ENCODE results near the gene ANKRD28. TPM values are rescaled to one million over a fixed set of nuclear protein-coding genes. Genes with fewer than 3 reads are reported as not detected.

The ANKRD28 gene
- total RNA-seq, 4 donors from 2014 or later, result 97.1 to 121 (median 105) TPM

DNA sequence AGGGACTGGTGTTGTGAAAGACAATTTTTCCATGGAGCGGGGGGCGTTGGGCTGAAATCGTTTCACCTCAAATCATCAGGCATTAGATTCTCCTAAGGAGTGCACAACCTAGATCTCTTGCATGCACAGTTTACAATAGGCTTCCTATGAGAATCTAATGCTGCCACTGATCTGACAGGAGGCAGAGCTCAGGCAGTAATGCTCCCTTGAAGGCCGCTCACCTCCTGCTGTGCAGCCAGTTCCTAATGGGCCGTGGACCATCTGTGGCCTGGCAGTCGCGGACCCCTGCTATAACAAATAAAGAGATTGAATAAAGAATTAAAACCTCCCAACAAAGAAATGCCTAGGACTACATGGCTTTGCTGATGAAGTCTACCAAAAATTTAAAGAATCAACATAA is 25.3 kb upstream of the ANKRD28 start:
- Histone ChIP-seq H3K4me1 (peaks cover 13 to 18% of the 10 kb centered on the region in 2 donors), H3K36me3 (no peaks in the 10 kb centered on the region), H3K27ac (no peak overlapping the region), H3K9me3 (no peaks in the 10 kb centered on the region), H3K27me3 (no peaks in the 10 kb centered on the region), H3K4me3 (no peak overlapping the region)
- in situ Hi-C loops (cut with MboI; ENCODE audit: low sequenced_read_pairs in 4 of 4) (loop anchor here in 3 of 4 donors (10.0 to 25.0 kb wide), 4 partner anchors 212 to 422 kb away; no protein-coding TSS in a partner anchor), intact Hi-C loops (cut with DNase I; ENCODE audit: low total_unique reads) (no loop called here)
- no peak for TF ChIP-seq POLR2A (IDR thresholded peaks at IDR 0.05)
- TF ChIP-seq, protein P1, sequence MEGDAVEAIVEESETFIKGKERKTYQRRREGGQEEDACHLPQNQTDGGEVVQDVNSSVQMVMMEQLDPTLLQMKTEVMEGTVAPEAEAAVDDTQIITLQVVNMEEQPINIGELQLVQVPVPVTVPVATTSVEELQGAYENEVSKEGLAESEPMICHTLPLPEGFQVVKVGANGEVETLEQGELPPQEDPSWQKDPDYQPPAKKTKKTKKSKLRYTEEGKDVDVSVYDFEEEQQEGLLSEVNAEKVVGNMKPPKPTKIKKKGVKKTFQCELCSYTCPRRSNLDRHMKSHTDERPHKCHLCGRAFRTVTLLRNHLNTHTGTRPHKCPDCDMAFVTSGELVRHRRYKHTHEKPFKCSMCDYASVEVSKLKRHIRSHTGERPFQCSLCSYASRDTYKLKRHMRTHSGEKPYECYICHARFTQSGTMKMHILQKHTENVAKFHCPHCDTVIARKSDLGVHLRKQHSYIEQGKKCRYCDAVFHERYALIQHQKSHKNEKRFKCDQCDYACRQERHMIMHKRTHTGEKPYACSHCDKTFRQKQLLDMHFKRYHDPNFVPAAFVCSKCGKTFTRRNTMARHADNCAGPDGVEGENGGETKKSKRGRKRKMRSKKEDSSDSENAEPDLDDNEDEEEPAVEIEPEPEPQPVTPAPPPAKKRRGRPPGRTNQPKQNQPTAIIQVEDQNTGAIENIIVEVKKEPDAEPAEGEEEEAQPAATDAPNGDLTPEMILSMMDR (IDR thresholded peaks at IDR 0.05 in 4 of 5, conservative IDR thresholded peaks at IDR 0.05 in 1 of 5), result no peak
- DNase-seq (no peak), ATAC-seq (no peak)

DNA sequence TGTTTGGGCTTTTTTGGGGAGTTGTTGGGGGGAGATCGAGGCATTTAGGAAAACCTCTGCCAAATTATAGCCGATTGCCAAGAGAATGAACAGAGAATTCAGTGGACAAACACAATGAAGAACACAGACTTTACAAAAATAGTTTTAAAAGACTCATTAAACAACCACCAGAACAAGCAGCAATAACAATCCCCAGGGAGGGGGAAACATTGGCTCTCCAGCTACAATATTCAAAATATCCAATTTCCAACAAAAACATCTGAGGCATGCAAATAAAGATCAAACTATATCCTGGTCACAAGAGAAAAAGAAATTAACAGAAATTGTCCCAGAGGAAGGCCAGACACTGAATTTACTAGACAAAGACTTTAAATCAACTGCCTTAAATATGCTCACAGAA is 24.5 kb upstream of the ANKRD28 start:
- in situ Hi-C loops (cut with MboI; ENCODE audit: low sequenced_read_pairs in 4 of 4), result loop anchor here in 3 of 4 donors (10.0 to 25.0 kb wide), 4 partner anchors 213 to 423 kb away; no protein-coding TSS in a partner anchor
- Histone ChIP-seq H3K4me3 (no peak overlapping the region), H3K27me3 (no peaks in the 10 kb centered on the region), H3K9me3 (no peaks in the 10 kb centered on the region), H3K4me1 (peaks cover 13 to 18% of the 10 kb centered on the region in 2 donors), H3K27ac (no peak overlapping the region), H3K36me3 (no peaks in the 10 kb centered on the region)
- TF ChIP-seq, protein P1 (IDR thresholded peaks at IDR 0.05 in 4 of 5, conservative IDR thresholded peaks at IDR 0.05 in 1 of 5), result no peak
- no peak for TF ChIP-seq POLR2A (IDR thresholded peaks at IDR 0.05)
- intact Hi-C loops (cut with DNase I; ENCODE audit: low total_unique reads), result no loop called here
- DNase-seq (no peak), ATAC-seq (no peak)

DNA sequence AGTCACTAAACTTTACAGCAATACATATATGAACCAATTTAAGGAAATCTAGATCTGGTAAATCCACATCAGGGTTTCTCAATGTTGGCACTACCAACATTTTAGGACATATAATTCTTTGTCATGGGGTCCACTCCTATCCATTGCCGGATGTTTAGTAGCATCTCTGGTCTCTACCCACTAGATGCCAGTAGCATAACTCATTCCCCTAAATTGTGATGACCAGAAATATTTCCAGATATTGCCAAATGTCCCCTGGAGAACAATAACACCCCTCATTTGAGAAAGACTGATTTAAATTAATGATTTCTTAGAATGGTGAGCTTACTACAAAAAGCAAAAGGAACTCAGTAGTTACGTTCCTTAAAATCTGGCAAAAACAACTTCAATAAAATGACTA is 23.1 kb upstream of the ANKRD28 start:
- Histone ChIP-seq H3K9me3 (no peaks in the 10 kb centered on the region), H3K4me3 (no peak overlapping the region), H3K4me1 (peaks cover 20 to 24% of the 10 kb centered on the region in 2 donors), H3K36me3 (no peaks in the 10 kb centered on the region), H3K27me3 (no peaks in the 10 kb centered on the region), H3K27ac (no peak overlapping the region)
- DNase-seq (no peak), ATAC-seq (no peak)
- in situ Hi-C loops (cut with MboI; ENCODE audit: low sequenced_read_pairs in 4 of 4) (loop anchor here in 3 of 4 donors (10.0 to 25.0 kb wide), 4 partner anchors 214 to 424 kb away; no protein-coding TSS in a partner anchor), intact Hi-C loops (cut with DNase I; ENCODE audit: low total_unique reads) (no loop called here)
- no peak for TF ChIP-seq POLR2A (IDR thresholded peaks at IDR 0.05)

DNA sequence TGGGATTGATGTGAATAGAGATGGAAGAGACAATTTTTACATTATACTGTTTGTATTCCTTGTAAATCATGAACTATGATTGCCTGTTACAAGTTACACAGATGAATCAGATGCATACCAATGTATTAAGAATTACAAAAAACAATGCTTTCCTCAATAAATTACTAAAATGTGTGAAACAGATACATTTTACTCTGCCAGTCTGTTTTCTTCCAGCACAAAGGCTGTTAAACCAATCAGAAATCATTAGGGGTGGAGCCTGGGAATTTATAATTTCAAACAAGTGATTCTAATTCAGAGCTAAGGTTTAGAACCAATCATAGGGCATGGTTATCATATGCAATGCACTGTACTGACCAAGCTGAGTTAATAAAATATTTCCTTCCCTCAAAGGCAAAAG is 21.8 kb upstream of the ANKRD28 start:
- ATAC-seq (no peak), DNase-seq (no peak)
- Histone ChIP-seq H3K4me3 (no peak overlapping the region), H3K4me1 (peaks cover 23 to 26% of the 10 kb centered on the region in 2 donors), H3K27me3 (no peaks in the 10 kb centered on the region), H3K9me3 (no peaks in the 10 kb centered on the region), H3K27ac (no peak overlapping the region), H3K36me3 (no peaks in the 10 kb centered on the region)
- TF ChIP-seq, protein P1 (IDR thresholded peaks at IDR 0.05 in 4 of 5, conservative IDR thresholded peaks at IDR 0.05 in 1 of 5), result no peak
- TF ChIP-seq POLR2A (IDR thresholded peaks at IDR 0.05), result no peak
- in situ Hi-C loops (cut with MboI; ENCODE audit: low sequenced_read_pairs in 4 of 4) (loop anchor here in 3 of 4 donors (10.0 to 25.0 kb wide), 3 partner anchors 368 to 425 kb away; no protein-coding TSS in a partner anchor), intact Hi-C loops (cut with DNase I; ENCODE audit: low total_unique reads) (loop anchor here (5.0 kb wide), 3 partner anchors 73 to 358 kb away; no protein-coding TSS in a partner anchor)

DNA sequence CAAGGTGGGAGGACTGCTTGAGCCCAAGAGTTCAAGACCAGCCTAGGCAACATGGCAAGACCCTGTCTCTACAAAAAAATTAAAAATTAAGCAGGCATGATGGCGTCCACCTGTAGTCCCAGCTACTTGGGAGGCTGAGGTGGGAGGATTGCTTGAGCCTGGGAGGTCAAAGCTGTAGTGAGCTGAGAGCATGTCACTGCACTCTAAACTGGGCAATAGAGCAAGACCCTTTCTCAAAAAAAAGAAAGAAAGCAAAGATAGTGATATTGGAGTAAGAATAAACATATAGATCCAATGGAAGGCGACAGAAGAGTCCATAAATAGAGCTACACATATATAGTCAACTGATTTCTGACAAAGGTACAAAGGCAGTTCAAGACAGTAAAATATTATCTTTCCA is 21.3 kb upstream of the ANKRD28 start:
- H3K36me3 ChIP-seq, result no peaks in the 10 kb centered on the region
- intact Hi-C loops (cut with DNase I; ENCODE audit: low total_unique reads), result loop anchor here (5.0 kb wide), 3 partner anchors 73 to 358 kb away; no protein-coding TSS in a partner anchor
- H3K27me3 ChIP-seq, result no peaks in the 10 kb centered on the region
- H3K4me1 ChIP-seq, result peaks cover 23 to 26% of the 10 kb centered on the region in 2 donors
- H3K9me3 ChIP-seq, result no peaks in the 10 kb centered on the region
- TF ChIP-seq, protein P1 (IDR thresholded peaks at IDR 0.05 in 4 of 5, conservative IDR thresholded peaks at IDR 0.05 in 1 of 5), result no peak
- no peak for TF ChIP-seq POLR2A (IDR thresholded peaks at IDR 0.05)
- no peak for ATAC-seq
- in situ Hi-C loops (cut with MboI; ENCODE audit: low sequenced_read_pairs in 4 of 4), result loop anchor here in 3 of 4 donors (10.0 to 25.0 kb wide), 3 partner anchors 368 to 426 kb away; no protein-coding TSS in a partner anchor
- DNase-seq, result no peak
- H3K4me3 ChIP-seq, result no peak overlapping the region
- no peak overlapping the region for H3K27ac ChIP-seq

Measured in gastrocnemius medialis (tissue), 4 donors.